HG03565 (cell line): ENCODE measurements around the gene TBC1D14.
"Not testable (repeated sequence)": the region's sequence is repeated elsewhere in the genome, so short reads cannot be mapped to it uniquely, and the experiment has no call there.

Experiments
- ATAC-seq: cut with Tn5 transposase; IDR thresholded peaks from one replicate; pipeline ENCODE4 v1.9.1; 2021; ENCODE audit warnings: mild to moderate bottlenecking, moderate library complexity; ENCODE audit not compliant: unreplicated experiment

TBC1D14 gene

DNA sequence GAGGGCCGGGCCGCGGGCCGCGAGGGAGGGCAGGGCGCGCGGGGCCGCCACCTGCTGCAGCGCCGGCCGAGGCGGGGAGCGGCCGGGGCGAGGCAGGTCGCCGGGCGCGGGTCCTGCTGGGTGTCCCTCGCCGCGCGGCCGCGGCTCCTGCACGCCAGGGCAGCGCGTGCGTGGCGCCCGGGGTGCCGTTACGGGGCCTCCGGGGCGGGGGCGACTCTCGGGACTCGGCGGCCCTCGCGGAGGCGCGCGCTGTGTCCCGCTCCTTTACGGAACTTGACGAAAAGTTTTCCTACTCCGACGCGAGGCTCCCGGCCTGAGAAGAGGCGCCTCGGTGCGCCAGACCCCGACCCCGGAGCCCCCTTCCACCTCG lies 329 bp downstream of the TBC1D14 start:
- peak; percentile 21 for ATAC-seq

DNA sequence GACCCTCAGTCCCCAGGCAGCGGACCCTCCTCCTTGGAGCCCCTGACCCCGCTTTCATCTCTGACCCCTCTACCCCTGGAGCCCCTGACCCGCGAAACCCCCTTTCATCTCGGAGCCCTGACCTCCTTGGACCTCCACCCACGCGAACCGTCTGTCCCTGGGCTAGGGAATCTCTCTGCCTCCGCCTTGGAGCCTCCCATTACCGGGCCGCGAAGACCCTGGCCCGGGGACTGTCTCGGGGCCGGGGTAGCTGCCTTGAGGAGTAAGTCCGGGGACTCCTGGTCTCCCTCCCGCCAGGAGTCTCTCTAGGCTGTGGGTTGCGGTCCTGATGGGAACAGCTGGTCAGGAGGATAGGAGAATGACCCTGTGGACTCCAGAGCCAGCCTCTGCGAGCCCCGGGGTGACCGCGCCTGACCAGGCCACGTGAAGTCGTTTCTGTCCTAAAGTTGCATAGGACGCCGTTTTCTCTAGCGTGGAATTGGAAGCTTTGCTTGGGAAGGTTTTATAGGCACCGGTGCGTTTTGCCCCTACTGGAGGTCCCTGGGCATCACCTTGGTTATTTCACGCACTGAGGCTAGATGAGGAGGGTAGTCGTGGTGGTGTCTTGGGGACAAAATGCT lies 824 bp downstream of the TBC1D14 start:
- no peak for ATAC-seq

DNA sequence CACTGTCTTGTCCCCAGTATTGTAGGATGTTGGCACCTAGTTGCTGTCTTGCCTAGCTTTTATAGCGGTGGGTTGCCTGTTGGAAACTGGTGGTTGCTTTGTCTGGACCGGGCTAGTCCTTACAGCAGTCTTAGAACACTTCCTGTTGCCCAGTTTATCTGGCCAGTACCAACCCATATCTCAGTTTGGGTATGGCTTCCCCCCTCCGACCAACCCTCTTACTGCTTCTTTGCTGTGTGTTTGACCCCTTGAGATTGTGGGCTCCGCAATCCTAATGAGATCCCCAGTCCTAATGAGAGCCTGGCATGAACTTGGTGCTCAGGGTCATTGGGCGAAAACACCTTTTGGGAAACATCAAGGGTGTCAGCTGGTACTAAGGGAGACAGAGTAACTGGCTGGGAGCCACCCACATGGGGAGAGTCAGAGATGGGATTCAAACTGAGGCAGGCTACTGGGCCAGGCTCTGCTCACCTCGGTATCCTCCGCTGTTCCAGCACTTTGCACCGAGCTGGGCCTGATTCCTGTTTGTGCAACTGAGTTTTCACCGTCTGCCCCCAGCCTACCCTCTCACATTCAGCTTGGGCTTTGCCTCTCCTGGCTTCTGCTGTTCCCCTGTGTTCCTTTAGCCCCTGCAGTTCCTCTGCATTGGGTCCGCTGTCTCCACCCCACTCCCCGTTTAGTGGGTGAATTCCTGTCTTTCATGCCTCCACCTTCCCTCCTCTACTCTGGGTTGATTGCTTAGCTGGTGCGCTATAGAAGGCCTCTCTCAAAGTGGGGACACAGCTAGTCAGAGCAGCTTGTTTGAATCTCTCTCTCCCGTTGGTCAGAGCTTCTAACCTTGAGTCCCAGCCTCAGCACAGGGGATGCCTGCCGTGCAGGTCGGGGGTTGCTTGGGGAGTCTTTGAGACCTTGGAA lies 1.6 kb downstream of the TBC1D14 start:
- no peak for ATAC-seq

DNA sequence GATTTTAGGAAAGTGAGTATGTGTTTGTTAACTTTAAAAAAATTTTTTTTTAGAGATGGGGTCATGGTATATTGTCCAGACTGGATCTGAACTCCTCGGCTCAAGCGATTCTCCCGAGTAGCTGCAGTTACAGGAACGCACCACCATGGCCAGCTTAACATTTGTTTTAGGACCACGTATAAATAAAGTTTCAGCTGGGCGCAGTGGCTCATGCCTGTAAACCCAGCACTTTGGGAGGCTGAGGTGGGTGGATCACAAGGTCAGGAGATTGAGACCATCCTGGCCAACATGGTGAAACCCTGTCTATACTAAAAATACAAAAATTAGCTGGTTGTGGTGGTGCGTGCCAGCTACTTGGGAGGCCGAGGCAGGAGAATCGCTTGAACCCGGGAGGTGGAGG lies 2.3 kb downstream of the TBC1D14 start:
- ATAC-seq = not testable (repeated sequence)

DNA sequence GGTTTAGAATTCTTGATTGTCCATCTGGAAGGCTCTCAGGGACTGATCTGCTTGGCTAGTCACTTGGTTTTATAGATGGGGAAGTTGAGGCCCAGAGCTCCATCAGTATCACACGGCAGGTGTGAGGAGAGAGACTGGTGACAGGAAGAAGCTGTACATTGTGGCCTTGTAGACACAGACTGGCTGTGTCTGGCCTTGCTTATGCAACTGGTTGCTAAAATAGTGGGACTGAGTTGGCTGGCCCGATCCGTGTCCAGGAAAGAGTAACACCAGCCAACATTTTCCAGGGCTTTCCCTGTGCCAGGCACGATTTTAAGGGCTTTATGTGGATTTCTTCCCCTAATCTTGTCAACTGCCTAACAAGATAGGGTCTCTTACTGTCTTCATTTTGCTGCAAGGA lies 2.8 kb downstream of the TBC1D14 start:
- no peak for ATAC-seq

DNA sequence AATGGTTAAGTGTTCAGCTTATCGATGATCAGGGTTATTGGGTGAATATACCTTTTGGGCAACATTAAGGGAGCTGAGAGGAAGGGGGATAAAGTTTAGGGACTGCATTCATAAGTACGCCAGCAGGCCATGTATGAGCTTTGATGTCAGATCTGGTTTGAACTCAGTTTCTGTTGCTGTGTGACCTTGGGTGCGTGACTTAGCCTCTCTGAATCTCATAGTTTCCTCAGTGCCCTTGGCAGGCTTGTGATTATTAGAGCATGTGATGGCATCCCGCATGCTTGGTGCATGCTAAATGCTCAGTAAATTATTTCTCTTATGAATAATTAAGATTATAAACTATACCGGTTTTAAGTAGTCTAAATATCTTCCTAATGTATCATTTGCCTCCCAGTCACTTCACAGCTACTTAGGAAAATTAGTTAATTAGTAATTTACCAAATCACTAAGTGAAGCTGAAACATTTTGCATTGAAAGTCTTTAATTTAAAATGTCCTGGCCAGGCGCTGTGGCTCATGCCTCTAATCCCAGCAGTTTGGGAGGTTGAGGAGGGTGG lies 3.8 kb downstream of the TBC1D14 start:
- no peak for ATAC-seq

DNA sequence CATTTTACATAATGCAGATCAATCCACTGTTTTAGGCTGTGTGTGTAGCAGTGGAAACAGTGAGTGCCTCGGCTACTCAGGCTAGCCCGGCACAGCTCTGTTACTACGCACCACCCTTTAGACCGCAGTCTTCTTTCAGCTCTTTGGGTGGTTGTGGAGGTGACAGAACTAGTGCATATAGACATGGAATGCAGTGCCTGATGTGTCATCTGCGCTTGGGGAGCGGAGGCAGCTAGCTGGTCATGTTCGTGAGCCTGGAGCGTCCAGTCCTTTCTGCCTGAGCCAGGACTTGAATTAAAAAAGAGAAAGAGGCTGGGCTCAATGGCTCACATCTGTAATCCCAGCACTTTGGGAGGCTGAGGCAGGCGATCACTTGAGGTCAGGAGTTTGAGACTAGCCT lies 4.8 kb downstream of the TBC1D14 start:
- no peak for ATAC-seq

GRCh38 chr4:6915041-6916005 lies 5.7 kb downstream of the TBC1D14 start:
- no peak for ATAC-seq

GRCh38 chr4:6916069-6916586 lies 6.5 kb downstream of the TBC1D14 start:
- no peak for ATAC-seq

DNA sequence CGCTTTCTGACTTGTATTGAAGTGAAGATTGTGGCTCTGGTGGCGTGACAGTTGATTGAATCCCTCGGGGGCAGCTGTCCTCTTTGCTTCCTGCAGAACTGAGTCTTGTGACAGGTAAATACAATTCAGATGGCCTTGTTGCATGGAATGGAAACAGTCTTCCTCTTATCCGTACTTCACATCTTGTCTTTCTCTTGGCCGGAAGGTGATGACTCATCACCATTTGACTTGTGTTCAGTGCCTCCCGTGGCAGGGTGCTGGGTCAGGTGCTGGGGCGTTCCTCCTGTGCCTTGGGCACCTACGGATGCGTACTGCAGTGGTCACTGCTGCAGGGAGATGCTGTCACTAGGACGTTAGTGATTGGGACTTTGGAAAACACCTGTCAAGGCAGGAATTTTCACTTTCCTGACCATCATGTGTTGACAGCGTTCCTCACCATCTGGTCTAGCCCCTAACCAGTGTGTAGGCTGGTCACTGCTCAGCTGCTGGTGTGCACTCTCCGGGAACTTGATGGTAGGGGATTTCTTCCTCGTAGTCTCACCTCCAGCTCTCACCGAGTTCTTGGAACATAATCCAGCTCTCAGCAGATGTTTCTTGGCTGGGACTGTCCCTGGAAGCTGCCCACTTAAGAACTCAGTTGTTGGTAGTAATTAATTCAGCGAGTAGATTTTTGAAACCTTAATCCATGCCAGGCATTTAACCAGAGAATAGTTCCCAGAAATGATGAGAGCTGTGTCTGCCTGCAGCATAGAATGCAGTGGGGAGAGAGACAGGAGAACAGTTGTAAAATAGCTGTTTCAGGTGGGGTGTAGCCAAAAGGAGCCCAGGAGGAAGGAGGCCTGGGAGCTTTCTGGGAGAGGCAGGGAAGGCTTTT lies 7.2 kb downstream of the TBC1D14 start:
- no peak for ATAC-seq

GRCh38 chr4:6917461-6918271 lies 8.0 kb downstream of the TBC1D14 start:
- ATAC-seq = peak; percentile 73

DNA sequence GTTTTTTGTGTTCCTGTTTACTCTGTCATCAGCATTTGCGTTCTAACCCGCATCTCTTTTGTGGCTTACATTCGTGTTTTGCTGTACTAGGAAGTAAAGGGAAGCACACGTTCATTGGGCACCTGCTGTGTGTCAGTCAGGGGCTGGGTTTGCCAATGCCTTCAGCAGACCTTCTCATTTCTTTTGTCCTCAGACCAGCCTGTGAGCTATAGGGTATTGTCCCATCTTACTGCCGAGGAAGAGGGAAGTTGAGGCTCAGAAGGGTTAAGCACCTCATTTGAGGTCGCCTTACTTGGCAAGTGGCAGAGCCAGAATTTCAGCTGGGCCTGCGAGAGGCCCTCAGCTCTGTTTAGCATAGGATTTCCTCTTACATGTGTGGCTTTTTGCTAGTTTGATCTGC lies 8.7 kb downstream of the TBC1D14 start:
- ATAC-seq = no peak

GRCh38 chr4:6920171-6920570 lies 10.5 kb downstream of the TBC1D14 start:
- ATAC-seq = no peak

- no peak for ATAC-seq
Measured at GRCh38 chr4:6923507-6923906, 13.9 kb downstream of the TBC1D14 start.

GRCh38 chr4:6924361-6924779 lies 14.7 kb downstream of the TBC1D14 start:
- ATAC-seq = no peak

DNA sequence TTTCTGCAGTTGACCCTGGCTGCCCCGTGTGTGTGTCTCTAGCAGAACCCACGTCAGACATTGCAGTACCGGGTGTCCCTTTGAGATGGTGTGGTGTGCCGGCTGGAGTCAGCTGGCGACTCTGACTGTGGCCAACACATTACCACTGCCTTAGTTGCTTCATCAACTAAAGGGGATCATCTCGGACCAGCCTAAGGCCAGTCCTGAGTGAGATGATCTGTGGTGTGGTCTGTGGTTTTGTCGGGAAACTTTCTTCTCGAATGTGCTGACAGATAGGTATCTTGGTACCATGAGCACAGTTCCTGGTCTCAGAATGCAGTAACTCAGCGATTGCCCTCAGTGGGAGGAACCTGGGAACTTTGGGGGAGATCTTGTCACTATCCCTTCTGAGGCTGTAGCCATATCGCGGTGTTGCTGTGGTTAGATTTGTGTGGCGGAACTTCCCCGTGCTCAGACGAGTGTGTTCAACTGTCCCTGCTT lies 15.8 kb downstream of the TBC1D14 start:
- no peak for ATAC-seq

- no peak for ATAC-seq
Measured at GRCh38 chr4:6926081-6926480, 16.5 kb downstream of the TBC1D14 start.

- no peak for ATAC-seq
Measured at GRCh38 chr4:6926681-6927478, 17.3 kb downstream of the TBC1D14 start.
